GM11168 (cell line): Measurements from ENCODE around the gene COL17A1.

Experiments used
- in situ Hi-C: fragments of 300-500 bp; cut with MboI; formaldehyde crosslinking; loops from one replicate; pipeline ENCODE4 v1.12.0; 2022; ENCODE audit warnings: low sequenced_read_pairs; ENCODE audit not compliant: unreplicated experiment

COL17A1 gene

DNA sequence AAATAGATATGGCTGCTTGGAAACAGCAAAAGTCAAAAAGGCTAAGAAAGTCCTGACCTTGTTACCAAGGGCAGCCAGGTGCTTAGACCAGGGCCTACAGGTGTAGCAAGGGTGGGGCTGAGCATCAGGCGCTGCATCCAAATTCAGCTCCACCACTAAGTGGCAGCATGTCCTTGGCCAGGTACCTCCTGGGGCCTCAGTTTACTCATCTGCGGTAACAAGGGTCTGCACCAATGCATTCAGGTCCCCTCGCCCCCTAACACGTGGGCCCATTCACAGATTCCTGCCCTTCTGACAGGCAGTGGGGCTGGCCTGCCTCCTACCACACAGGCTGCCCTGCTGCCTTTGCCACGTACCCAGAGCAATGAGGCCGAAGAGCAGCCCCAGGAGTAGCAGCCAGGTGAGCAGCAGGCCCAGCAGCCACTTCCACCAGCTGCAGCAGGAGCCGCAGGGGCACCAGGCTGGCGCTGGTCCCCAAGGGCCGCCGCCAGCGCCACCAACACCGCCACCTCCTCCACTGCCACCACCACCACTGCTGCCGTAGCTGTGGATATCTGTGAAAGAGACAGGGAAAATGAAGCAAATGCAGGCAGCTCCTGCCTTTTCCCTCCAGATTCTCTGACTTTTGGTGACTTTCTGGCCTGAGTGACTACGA is 28.9 kb downstream of the COL17A1 start:
- in situ Hi-C loops, result no loop called here

DNA sequence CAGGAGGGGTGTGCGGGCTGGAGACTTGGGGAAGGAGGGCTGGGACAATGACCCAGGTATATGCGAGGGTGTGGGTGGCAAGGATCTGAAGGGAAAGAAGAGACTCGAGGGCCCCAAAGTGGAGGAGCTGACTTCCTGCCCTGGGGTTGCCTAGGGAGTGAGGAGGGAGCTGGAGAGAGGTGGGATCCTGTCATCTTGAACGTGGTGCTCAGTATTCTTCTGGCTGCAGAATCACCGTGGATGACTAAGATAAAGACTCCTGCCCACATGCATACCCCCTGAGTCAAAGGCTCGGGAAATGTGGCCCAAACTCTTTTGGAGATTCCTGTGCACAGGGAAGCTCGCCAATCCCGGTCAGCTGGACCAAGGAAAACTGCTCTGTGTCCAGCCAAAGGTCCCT is 31.2 kb downstream of the COL17A1 start:
- in situ Hi-C loops, result no loop called here

GRCh38 chr10:104053201-104053600 is 32.5 kb downstream of the COL17A1 start:
- in situ Hi-C loops, result no loop called here

- in situ Hi-C loops, result no loop called here
Measured at GRCh38 chr10:104052431-104052830, 33.2 kb downstream of the COL17A1 start.

DNA sequence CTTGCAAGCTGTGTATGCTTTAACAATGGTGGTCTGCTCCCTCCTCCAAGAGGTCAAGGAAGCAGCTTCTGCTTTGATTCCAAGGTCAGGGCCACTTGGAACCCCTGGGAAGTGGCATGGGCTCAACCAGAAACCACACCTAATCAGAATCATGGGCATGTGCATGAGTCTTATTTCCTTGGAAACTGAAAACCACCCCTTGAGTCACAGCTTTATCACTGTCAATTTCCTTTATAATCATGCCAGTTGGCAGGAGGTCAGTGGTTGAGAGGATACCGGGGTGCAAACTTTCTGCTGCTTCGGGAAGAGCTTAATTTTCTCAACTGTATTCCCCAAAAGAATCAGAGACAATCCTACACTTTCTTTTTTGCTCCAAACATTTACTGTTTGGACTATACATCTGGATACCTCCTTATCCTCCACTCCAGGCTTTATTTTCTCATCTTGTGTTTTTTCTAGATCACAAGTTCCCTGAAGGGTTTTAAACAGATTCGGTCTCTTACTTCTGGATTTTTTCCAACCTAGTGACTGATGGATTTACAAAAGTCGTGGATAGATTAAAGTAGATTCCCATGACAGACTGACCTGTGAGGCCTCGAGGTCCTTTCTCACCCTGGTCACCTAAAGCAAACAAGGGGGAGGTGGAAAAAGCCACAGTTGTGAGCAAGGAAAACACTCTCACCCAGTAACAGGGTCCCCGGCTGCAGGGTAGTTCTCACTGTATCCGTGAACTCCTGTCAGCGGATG is 36.0 kb downstream of the COL17A1 start:
- in situ Hi-C loops, result no loop called here

DNA sequence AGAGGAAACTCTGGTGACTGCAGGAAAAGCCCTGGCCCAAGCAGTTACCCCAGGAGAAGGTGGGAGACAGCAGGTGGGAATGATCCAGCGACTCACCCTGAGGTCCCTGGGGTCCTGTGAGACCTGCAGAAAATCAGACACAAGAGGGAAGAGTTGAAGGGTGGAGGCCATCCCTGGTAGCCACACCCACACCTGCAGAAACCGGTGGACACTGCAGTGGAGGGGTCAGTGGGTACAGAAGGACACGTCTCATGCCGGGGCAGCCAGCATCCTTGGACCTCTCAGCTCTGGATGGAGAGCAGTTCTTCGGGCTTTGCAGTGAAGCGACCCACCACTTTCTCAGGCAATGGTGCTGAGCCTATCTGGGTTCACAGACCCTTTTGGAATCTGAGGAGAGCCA is 39.0 kb downstream of the COL17A1 start:
- in situ Hi-C loops, result no loop called here

DNA sequence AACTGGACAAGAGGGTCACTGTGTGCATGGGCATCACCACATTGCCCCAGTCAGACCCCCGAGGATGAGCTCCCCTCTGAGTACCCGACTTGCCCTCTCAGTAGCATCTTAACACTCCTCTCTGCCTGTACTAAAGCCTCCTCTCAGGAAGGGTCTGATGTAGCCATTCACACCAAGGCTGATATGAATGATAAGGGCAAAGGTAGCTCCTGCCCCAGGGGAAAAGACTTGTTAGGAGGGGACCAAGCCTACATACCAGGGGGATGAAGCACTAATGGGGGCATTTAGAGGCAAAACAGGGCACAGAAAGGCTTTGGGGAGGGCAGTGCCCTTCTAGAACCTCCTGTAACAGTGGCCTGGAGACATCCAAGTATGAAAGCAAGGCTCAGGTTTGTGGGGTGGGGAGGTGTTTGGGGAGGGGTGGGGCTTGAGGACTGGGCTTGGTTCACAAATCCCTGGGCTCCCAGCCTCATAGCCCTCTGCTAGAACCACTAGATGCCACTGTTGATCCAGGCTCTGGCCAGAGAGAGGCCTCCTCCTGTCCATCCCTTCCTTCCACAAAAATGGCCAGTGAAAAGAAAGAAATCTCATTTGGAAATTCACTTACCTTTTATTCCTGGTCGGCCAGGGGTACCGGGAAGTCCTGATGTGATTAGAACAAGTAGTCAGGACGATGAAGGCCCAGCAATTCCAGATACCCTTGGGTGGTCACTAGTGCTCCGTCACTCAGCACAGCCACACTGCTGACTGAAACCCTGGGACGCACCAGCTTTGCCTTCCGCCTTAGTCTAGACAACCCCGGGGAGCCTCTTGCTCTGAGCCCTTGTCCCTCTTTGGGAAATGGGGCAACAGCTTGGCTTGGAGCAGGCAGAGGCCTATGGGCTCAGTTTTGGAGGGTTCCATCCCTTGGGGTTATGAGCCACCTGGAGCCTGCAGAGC is 40.3 kb downstream of the COL17A1 start:
- in situ Hi-C loops, result no loop called here

GRCh38 chr10:104043854-104044253 is 41.8 kb downstream of the COL17A1 start:
- in situ Hi-C loops, result no loop called here

GRCh38 chr10:104043185-104043830 is 42.4 kb downstream of the COL17A1 start:
- in situ Hi-C loops, result no loop called here

- in situ Hi-C loops, result no loop called here
Measured at GRCh38 chr10:104041891-104042535, 43.7 kb downstream of the COL17A1 start.

DNA sequence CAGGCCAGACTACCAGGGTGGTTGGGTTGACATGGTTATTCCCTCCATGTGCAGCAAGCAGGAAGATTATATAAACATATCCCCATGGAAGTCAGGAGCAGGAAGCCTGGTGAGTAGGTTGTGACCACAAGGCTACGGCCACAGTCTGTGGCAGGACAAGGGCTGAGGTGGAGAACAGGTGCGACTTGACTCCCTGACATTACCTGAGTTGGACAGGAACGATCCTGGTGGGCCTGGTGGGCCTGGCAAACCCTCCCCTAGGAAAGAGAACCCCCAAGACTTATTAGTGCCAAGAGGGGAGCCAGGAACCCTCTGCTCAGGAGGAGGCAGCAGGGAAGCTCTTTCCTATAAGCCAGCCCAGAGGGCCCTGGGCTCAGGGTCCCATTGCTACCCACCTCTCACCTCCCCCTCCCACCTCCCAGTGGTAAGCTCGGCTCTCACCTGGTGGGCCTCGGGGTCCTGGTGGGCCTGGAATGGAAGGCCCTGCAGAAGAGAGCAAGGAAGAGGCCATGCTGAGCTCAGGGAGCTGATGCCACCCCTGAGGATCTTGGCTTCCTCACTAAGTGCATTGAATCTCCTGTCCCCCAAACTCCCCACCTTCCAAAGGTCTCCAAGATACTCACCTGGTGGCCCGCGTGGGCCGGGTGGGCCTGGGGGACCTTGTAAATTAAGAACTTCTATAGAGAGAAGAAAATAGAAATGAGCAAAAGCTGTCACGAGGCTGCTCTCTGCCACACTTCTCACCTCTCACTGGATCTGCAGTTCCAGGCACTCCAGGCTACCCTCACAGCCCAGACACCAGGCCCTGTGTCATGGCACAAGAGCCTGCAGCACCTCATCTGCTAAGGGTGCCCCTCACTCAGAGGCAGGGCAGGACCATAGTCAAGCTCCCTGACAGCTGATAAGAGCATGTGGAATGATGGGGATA is 44.6 kb downstream of the COL17A1 start:
- in situ Hi-C loops, result no loop called here

GRCh38 chr10:104040382-104040781 is 45.3 kb downstream of the COL17A1 start:
- in situ Hi-C loops, result no loop called here

DNA sequence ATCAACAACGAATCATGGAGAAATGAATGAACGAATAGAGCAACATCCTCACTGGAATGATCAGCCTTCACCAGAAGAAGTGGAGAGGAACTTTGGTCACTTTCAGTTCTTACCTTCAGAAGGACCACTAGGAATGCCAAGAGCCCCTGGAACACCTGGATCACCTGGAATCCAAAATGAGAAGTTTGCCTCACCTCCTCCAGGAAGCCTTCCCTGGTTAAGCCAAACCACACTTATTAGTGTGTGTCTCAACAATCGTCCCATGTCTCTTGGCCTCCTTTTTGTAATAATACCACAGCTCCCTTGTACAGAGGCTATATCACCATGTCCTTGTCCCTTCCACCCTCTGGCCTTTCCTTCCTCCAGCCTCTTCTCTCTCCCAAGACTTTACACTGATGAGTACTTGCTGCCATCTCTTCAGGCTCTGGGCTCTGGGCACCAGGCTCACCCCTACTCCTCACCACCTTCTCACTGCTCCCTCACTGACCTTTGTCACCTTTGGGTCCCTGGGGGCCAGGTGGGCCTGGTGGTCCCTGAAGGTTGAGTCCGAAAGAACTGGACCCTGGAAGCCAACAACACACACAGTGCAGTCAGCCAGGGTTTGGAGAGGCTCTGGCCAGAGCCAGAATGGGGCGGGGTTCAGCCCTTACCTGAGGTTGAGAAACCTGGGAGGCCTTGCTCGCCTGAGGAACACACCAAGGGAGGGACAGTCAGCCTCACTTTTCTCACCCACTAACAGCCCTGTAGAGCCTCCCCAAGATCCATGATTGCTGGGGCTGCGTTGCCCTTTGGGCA is 46.5 kb downstream of the COL17A1 start:
- in situ Hi-C loops, result no loop called here

- in situ Hi-C loops, result no loop called here
Measured at GRCh38 chr10:104038537-104038936, 47.1 kb downstream of the COL17A1 start.

DNA sequence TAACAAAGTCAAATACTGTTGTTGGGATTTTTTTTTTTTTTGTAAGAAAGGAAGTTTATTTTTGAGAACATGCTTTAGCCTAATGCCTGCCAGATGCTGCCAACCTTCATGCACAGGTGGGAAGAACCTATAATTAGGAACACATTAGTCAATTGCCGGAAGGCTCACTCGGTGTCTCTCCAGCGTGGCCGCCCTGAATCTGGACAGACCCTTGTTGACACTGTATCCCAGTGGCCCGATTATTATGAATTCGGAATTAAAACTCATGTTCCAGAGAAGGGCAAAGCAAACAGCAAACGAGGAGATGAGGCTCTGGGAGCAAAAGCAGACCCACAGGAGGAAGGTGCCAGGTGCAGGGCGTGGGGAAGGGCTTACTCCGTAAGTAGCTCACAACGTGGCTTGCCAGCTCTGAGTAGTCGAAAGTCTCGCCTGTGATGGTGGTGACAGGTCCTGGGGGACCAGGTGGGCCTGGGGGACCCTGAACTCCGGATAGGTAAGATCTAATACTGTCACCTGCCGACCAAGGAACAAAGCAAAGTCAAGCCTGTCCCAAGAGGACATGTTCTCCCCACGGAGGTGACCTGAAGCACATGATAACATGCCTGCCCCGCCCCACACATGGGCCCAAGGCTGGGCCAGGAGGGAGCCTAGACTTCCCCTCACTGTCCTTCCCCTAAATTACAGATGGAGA is 48.3 kb downstream of the COL17A1 start:
- in situ Hi-C loops, result no loop called here

- in situ Hi-C loops, result no loop called here
Measured at GRCh38 chr10:104036518-104037260, 49.0 kb downstream of the COL17A1 start.

DNA sequence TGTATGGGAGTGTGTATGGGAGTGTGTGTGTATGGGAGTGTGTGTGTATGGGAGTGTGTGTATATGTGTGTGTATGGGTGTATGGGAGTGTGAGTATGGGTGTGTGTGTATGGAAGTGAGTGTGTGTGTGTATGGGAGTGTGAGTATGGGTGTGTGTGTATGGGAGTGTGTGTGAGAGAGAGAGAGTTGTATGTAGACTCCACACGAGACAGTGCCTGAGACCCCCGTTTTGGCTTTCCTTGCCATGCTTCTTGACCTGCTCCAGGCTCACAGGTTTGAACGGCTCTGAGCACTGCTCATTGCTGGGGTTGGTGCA is 49.7 kb downstream of the COL17A1 start:
- in situ Hi-C loops, result no loop called here
